ENCODE results near the gene CAMTA1. TPM values are rescaled to one million over a fixed set of nuclear protein-coding genes. Genes with fewer than 3 reads are reported as not detected.
A peak's percentile ranks its signal among the peaks of the same experiment; 100 is the strongest.

The CAMTA1 gene
- total RNA-seq, 2 donors from 2014 or later, result 36.7 to 51.9 TPM

- Mint-ChIP-seq H3K36me3 (ENCODE audit: low read depth) (no peaks in the 10 kb centered on the region), H3K4me3 (no peak overlapping the region), H3K27ac (no peak overlapping the region), H3K27me3 (peaks cover 7% of the 10 kb centered on the region), H3K4me1 (no peaks in the 10 kb centered on the region), H3K9me3 (no peaks in the 10 kb centered on the region)
- ATAC-seq (replicated peaks), result no peak
These were observed 751.0 kb downstream of the CAMTA1 start for GRCh38 chr1:7535934-7536878.

- Mint-ChIP-seq H3K4me3 (no peak overlapping the region), H3K9me3 (no peaks in the 10 kb centered on the region), H3K4me1 (no peaks in the 10 kb centered on the region), H3K36me3 (ENCODE audit: low read depth) (no peaks in the 10 kb centered on the region), H3K27ac (no peak overlapping the region), H3K27me3 (peaks cover 7% of the 10 kb centered on the region)
- ATAC-seq (replicated peaks), result no peak
These were observed 751.8 kb downstream of the CAMTA1 start for GRCh38 chr1:7536891-7537591.

GRCh38 chr1:7538033-7538432 is 752.8 kb downstream of the CAMTA1 start:
- Mint-ChIP-seq H3K36me3 (ENCODE audit: low read depth) (no peaks in the 10 kb centered on the region), H3K27ac (no peak overlapping the region), H3K9me3 (no peaks in the 10 kb centered on the region), H3K4me3 (no peak overlapping the region), H3K4me1 (no peaks in the 10 kb centered on the region), H3K27me3 (peaks cover 7% of the 10 kb centered on the region)
- no peak for ATAC-seq (replicated peaks)

- Mint-ChIP-seq H3K27me3 (peaks cover 7% of the 10 kb centered on the region), H3K4me1 (no peaks in the 10 kb centered on the region), H3K4me3 (no peak overlapping the region), H3K9me3 (no peaks in the 10 kb centered on the region), H3K27ac (no peak overlapping the region), H3K36me3 (ENCODE audit: low read depth) (no peaks in the 10 kb centered on the region)
- ATAC-seq (replicated peaks), result no peak
These were observed 753.9 kb downstream of the CAMTA1 start for GRCh38 chr1:7538849-7539768.

GRCh38 chr1:7539769-7540175 is 754.5 kb downstream of the CAMTA1 start:
- Mint-ChIP-seq H3K36me3 (ENCODE audit: low read depth) (no peaks in the 10 kb centered on the region), H3K4me1 (no peaks in the 10 kb centered on the region), H3K27ac (no peak overlapping the region), H3K4me3 (no peak overlapping the region), H3K27me3 (peaks cover 10% of the 10 kb centered on the region), H3K9me3 (no peaks in the 10 kb centered on the region)
- ATAC-seq (replicated peaks), result peak; percentile 52

- no peak for ATAC-seq (replicated peaks)
- Mint-ChIP-seq H3K27ac (no peak overlapping the region), H3K4me3 (no peak overlapping the region)
These were observed 755.6 kb downstream of the CAMTA1 start for GRCh38 chr1:7540816-7541215.

GRCh38 chr1:7541629-7542028 is 756.4 kb downstream of the CAMTA1 start:
- H3K27ac Mint-ChIP-seq, result no peak overlapping the region
- peaks cover 14% of the 10 kb centered on the region for H3K27me3 Mint-ChIP-seq
- H3K4me1 Mint-ChIP-seq, result no peaks in the 10 kb centered on the region
- H3K36me3 Mint-ChIP-seq (ENCODE audit: low read depth), result no peaks in the 10 kb centered on the region
- no peaks in the 10 kb centered on the region for H3K9me3 Mint-ChIP-seq
- ATAC-seq (replicated peaks), result no peak
- H3K4me3 Mint-ChIP-seq, result no peak overlapping the region

More at GRCh38 chr1:7540816-7541215, 755.6 kb downstream of the CAMTA1 start:
- H3K27me3 Mint-ChIP-seq, result peaks cover 14% of the 10 kb centered on the region
- H3K4me1 Mint-ChIP-seq, result no peaks in the 10 kb centered on the region
- no peaks in the 10 kb centered on the region for H3K36me3 Mint-ChIP-seq (ENCODE audit: low read depth)
- no peaks in the 10 kb centered on the region for H3K9me3 Mint-ChIP-seq

- ATAC-seq (replicated peaks), result no peak
- H3K36me3 Mint-ChIP-seq (ENCODE audit: low read depth), result no peaks in the 10 kb centered on the region
- H3K27me3 Mint-ChIP-seq, result peaks cover 17% of the 10 kb centered on the region
- H3K4me1 Mint-ChIP-seq, result no peaks in the 10 kb centered on the region
- H3K9me3 Mint-ChIP-seq, result no peaks in the 10 kb centered on the region
- H3K4me3 Mint-ChIP-seq, result no peak overlapping the region
- H3K27ac Mint-ChIP-seq, result no peak overlapping the region
These were observed 758.5 kb downstream of the CAMTA1 start for GRCh38 chr1:7543718-7544090.

- ATAC-seq (replicated peaks), result peak; percentile 91
- Mint-ChIP-seq H3K4me3 (peak overlapping the region; percentile 73), H3K9me3 (no peaks in the 10 kb centered on the region), H3K27ac (peak overlapping the region; percentile 98), H3K4me1 (peaks cover 10% of the 10 kb centered on the region), H3K36me3 (ENCODE audit: low read depth) (no peaks in the 10 kb centered on the region), H3K27me3 (peaks cover 17% of the 10 kb centered on the region)
These were observed 764.3 kb downstream of the CAMTA1 start for GRCh38 chr1:7549277-7550161.

- no peak for ATAC-seq (replicated peaks)
These were observed 765.1 kb downstream of the CAMTA1 start for GRCh38 chr1:7550261-7550865.

GRCh38 chr1:7550981-7551380 is 765.7 kb downstream of the CAMTA1 start:
- Mint-ChIP-seq H3K27me3 (peaks cover 16% of the 10 kb centered on the region), H3K27ac (no peak overlapping the region), H3K9me3 (no peaks in the 10 kb centered on the region), H3K4me1 (peaks cover 10% of the 10 kb centered on the region), H3K36me3 (ENCODE audit: low read depth) (no peaks in the 10 kb centered on the region), H3K4me3 (no peak overlapping the region)
- no peak for ATAC-seq (replicated peaks)

More at GRCh38 chr1:7550261-7550865, 765.1 kb downstream of the CAMTA1 start:
- H3K4me3 Mint-ChIP-seq, result peak overlapping the region; percentile 73
- H3K4me1 Mint-ChIP-seq, result peaks cover 10% of the 10 kb centered on the region
- H3K9me3 Mint-ChIP-seq, result no peaks in the 10 kb centered on the region
- peaks cover 14% of the 10 kb centered on the region for H3K27me3 Mint-ChIP-seq
- H3K27ac Mint-ChIP-seq, result peak overlapping the region; percentile 98
- no peaks in the 10 kb centered on the region for H3K36me3 Mint-ChIP-seq (ENCODE audit: low read depth)

- no peak overlapping the region for H3K4me3 Mint-ChIP-seq
- H3K27ac Mint-ChIP-seq, result no peak overlapping the region
- ATAC-seq (replicated peaks), result no peak
- H3K27me3 Mint-ChIP-seq, result peaks cover 16% of the 10 kb centered on the region
- H3K9me3 Mint-ChIP-seq, result no peaks in the 10 kb centered on the region
- peaks cover 10% of the 10 kb centered on the region for H3K4me1 Mint-ChIP-seq
- no peaks in the 10 kb centered on the region for H3K36me3 Mint-ChIP-seq (ENCODE audit: low read depth)
These were observed 766.2 kb downstream of the CAMTA1 start for GRCh38 chr1:7551442-7551841.

GRCh38 chr1:7552402-7552801 is 767.1 kb downstream of the CAMTA1 start:
- ATAC-seq (replicated peaks), result no peak
- Mint-ChIP-seq H3K4me3 (no peak overlapping the region), H3K27me3 (peaks cover 16% of the 10 kb centered on the region), H3K27ac (no peak overlapping the region), H3K36me3 (ENCODE audit: low read depth) (no peaks in the 10 kb centered on the region), H3K4me1 (peaks cover 10% of the 10 kb centered on the region), H3K9me3 (no peaks in the 10 kb centered on the region)

All from activated T-helper 17 cell treated with anti-CD3 and anti-CD28 coated beads, Interleukin-2, amount 50 U/mL, for 72 hours (primary cell).